ENCODE data around the gene PRR16. TPM values are rescaled to one million over a fixed set of nuclear protein-coding genes. Genes with fewer than 3 reads are reported as not detected.

Gene PRR16
- total RNA-seq, 1 experiment from 2014 or later, result 0.42 TPM

DNA sequence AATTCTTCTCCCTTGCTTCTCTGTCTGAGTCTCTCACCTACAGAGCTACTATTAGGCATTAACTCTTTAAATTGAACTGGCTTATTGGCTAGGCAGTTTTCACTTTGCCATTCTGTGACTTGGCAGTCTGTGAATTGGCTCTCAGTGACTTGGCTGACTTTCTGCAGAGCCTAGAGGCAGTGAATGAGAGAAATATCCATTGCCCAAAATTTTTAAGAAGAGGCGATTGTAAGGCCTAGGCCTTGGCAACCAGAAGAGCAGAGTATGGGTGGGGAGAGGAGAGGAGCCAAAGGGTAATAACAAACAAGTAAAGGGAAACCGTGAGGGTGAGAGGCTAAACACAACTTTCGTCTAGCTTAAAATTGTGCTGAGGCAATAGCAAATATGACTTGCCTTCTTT lies 176.7 kb downstream of the PRR16 start:
- Mint-ChIP-seq H3K27me3 (ENCODE audit: low read depth) (no peaks in the 10 kb centered on the region), H3K27ac (no peak overlapping the region), H3K9me3 (0 out of 2 replicates have a peak, but pooled peaks cover 6% of the 10 kb centered on the region), H3K4me3 (no peak overlapping the region), H3K4me1 (peaks cover 5% of the 10 kb centered on the region), H3K36me3 (no peaks in the 10 kb centered on the region)
- ChIA-PET POLR2A (no interaction called here), CTCF (no interaction called here)
- no peak for DNase-seq (ENCODE audit: low spot score)
- TF ChIP-seq ZNF232 (CRISPR knock-in tag; IDR thresholded peaks at IDR 0.05) (no peak), SP1 (CRISPR knock-in tag; conservative IDR thresholded peaks at IDR 0.05) (no peak), NFE2L1 (CRISPR knock-in tag; IDR thresholded peaks at IDR 0.05) (no peak), SMAD3 (CRISPR knock-in tag; IDR thresholded peaks at IDR 0.05; ENCODE audit: borderline replicate concordance) (no peak)
- TF ChIP-seq, protein P1, sequence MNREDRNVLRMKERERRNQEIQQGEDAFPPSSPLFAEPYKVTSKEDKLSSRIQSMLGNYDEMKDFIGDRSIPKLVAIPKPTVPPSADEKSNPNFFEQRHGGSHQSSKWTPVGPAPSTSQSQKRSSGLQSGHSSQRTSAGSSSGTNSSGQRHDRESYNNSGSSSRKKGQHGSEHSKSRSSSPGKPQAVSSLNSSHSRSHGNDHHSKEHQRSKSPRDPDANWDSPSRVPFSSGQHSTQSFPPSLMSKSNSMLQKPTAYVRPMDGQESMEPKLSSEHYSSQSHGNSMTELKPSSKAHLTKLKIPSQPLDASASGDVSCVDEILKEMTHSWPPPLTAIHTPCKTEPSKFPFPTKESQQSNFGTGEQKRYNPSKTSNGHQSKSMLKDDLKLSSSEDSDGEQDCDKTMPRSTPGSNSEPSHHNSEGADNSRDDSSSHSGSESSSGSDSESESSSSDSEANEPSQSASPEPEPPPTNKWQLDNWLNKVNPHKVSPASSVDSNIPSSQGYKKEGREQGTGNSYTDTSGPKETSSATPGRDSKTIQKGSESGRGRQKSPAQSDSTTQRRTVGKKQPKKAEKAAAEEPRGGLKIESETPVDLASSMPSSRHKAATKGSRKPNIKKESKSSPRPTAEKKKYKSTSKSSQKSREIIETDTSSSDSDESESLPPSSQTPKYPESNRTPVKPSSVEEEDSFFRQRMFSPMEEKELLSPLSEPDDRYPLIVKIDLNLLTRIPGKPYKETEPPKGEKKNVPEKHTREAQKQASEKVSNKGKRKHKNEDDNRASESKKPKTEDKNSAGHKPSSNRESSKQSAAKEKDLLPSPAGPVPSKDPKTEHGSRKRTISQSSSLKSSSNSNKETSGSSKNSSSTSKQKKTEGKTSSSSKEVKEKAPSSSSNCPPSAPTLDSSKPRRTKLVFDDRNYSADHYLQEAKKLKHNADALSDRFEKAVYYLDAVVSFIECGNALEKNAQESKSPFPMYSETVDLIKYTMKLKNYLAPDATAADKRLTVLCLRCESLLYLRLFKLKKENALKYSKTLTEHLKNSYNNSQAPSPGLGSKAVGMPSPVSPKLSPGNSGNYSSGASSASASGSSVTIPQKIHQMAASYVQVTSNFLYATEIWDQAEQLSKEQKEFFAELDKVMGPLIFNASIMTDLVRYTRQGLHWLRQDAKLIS (CRISPR knock-in tag; IDR thresholded peaks at IDR 0.05; ENCODE audit: borderline replicate concordance), result no peak
- TF ChIP-seq, protein P2, sequence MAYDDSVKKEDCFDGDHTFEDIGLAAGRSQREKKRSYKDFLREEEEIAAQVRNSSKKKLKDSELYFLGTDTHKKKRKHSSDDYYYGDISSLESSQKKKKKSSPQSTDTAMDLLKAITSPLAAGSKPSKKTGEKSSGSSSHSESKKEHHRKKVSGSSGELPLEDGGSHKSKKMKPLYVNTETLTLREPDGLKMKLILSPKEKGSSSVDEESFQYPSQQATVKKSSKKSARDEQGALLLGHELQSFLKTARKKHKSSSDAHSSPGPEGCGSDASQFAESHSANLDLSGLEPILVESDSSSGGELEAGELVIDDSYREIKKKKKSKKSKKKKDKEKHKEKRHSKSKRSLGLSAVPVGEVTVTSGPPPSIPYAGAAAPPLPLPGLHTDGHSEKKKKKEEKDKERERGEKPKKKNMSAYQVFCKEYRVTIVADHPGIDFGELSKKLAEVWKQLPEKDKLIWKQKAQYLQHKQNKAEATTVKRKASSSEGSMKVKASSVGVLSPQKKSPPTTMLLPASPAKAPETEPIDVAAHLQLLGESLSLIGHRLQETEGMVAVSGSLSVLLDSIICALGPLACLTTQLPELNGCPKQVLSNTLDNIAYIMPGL (CRISPR knock-in tag; IDR thresholded peaks at IDR 0.05), result no peak
- TF ChIP-seq, protein P3, sequence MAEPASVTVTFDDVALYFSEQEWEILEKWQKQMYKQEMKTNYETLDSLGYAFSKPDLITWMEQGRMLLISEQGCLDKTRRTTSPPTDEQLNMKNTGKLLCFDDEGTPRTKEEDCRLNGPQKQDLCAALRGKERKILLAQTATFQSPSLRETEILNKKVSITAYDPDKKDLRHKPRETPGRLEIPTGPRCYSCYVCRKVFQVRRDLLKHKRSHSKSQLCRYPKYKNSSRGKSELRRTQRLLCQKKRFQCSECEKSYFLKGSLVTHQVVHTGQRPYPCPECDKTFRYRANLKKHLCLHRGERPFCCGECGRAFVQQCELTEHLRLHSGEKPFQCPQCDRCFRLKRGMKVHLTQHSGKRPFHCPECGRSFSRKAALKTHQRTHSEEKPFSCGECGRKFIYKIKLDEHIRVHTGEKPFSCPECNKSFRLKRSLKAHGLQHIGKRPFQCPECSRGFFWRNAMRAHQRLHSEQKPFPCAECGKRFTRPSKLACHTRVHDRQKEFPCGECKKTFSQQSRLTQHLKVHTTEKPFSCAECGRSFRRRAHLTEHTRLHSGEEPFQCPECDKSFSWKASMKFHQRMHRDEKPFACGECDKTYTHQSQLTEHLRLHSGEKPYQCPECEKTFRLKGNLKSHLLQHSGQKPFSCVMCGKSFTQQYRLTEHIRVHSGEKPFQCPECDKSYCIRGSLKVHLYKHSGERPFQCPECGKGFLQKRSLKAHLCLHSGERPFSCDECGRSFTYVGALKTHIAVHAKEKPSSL (CRISPR knock-in tag; conservative IDR thresholded peaks at IDR 0.05), result no peak
- TF ChIP-seq, protein P4, sequence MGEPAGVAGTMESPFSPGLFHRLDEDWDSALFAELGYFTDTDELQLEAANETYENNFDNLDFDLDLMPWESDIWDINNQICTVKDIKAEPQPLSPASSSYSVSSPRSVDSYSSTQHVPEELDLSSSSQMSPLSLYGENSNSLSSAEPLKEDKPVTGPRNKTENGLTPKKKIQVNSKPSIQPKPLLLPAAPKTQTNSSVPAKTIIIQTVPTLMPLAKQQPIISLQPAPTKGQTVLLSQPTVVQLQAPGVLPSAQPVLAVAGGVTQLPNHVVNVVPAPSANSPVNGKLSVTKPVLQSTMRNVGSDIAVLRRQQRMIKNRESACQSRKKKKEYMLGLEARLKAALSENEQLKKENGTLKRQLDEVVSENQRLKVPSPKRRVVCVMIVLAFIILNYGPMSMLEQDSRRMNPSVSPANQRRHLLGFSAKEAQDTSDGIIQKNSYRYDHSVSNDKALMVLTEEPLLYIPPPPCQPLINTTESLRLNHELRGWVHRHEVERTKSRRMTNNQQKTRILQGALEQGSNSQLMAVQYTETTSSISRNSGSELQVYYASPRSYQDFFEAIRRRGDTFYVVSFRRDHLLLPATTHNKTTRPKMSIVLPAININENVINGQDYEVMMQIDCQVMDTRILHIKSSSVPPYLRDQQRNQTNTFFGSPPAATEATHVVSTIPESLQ (CRISPR knock-in tag; IDR thresholded peaks at IDR 0.05), result no peak
- TF ChIP-seq, protein P5, sequence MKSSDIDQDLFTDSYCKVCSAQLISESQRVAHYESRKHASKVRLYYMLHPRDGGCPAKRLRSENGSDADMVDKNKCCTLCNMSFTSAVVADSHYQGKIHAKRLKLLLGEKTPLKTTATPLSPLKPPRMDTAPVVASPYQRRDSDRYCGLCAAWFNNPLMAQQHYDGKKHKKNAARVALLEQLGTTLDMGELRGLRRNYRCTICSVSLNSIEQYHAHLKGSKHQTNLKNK (CRISPR knock-in tag; IDR thresholded peaks at IDR 0.05), result no peak
- no peak for ATAC-seq

DNA sequence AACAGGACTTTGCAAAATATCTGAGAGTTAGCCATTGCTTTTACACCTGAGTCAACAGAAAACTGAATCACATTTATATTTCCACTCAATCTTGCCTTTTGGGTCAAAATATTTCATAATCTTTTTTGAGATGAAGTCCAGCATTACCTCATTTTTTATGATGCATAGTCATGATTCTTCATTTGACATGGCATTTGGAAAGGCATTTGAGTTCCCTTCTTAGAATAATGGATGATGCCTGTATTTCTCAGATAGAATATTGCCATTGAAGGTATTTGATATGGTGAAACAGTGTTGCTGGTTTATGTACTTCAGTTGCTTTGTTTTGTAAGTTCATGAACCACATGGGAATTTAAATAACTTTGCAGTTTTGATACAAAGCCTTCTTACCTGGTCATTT lies 180.4 kb downstream of the PRR16 start:
- CTCF ChIA-PET, result no interaction called here
- Mint-ChIP-seq H3K27me3 (ENCODE audit: low read depth) (no peaks in the 10 kb centered on the region), H3K27ac (no peak overlapping the region), H3K9me3 (no peaks in the 10 kb centered on the region), H3K36me3 (no peaks in the 10 kb centered on the region), H3K4me3 (no peak overlapping the region), H3K4me1 (peaks cover 5% of the 10 kb centered on the region)
- POLR2A ChIA-PET, result no interaction called here
- DNase-seq (ENCODE audit: low spot score), result no peak
- ATAC-seq, result no peak
- TF ChIP-seq ETV6 (CRISPR knock-in tag; IDR thresholded peaks at IDR 0.05), result no peak
- TF ChIP-seq FOXJ3 (CRISPR knock-in tag; IDR thresholded peaks at IDR 0.05; ENCODE audit: borderline replicate concordance), result no peak
- TF ChIP-seq CREM (CRISPR knock-in tag; IDR thresholded peaks at IDR 0.05), result no peak
- TF ChIP-seq, protein P6, sequence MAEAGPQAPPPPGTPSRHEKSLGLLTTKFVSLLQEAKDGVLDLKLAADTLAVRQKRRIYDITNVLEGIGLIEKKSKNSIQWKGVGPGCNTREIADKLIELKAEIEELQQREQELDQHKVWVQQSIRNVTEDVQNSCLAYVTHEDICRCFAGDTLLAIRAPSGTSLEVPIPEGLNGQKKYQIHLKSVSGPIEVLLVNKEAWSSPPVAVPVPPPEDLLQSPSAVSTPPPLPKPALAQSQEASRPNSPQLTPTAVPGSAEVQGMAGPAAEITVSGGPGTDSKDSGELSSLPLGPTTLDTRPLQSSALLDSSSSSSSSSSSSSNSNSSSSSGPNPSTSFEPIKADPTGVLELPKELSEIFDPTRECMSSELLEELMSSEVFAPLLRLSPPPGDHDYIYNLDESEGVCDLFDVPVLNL (CRISPR knock-in tag; IDR thresholded peaks at IDR 0.05; ENCODE audit: borderline replicate concordance, low read depth), result no peak
- no peak for TF ChIP-seq CBFB (CRISPR knock-in tag; IDR thresholded peaks at IDR 0.05; ENCODE audit: low read depth)
- TF ChIP-seq FOXP1 (CRISPR knock-in tag; IDR thresholded peaks at IDR 0.05; ENCODE audit: borderline replicate concordance), result no peak
- TF ChIP-seq, protein P7, sequence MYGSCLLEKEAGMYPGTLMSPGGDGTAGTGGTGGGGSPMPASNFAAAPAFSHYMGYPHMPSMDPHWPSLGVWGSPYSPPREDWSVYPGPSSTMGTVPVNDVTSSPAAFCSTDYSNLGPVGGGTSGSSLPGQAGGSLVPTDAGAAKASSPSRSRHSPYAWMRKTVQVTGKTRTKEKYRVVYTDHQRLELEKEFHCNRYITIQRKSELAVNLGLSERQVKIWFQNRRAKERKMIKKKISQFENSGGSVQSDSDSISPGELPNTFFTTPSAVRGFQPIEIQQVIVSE (CRISPR knock-in tag; IDR thresholded peaks at IDR 0.05; ENCODE audit: borderline replicate concordance), result no peak
- no peak for TF ChIP-seq ZNF671 (CRISPR knock-in tag; IDR thresholded peaks at IDR 0.05)
- TF ChIP-seq ATF1 (CRISPR knock-in tag; IDR thresholded peaks at IDR 0.05), result no peak
- TF ChIP-seq FOXK1 (CRISPR knock-in tag; IDR thresholded peaks at IDR 0.05), result no peak
- TF ChIP-seq NR1H2 (CRISPR knock-in tag; IDR thresholded peaks at IDR 0.05), result no peak

All from WTC11 (cell line).